Trophoblast cell (in vitro differentiated cells and primary cell): ENCODE measurements around the gene MZT1.

Experiments
- DNase-seq, 2 donors: peaks; one replicate each; pipeline ENCODE4 v3.0.0-alpha.2; 2016
- H2AFZ ChIP-seq: 2 replicates; pipeline ENCODE4 v1.6.1; 2013; ENCODE audit warnings: low read length, moderate library complexity, mild to moderate bottlenecking; ENCODE audit not compliant: insufficient read depth, poor library complexity
- H2AK5ac ChIP-seq: 2 replicates; pipeline ENCODE4 v1.6.1; 2013; ENCODE audit warnings: mild to moderate bottlenecking, low read length
- H2BK120ac ChIP-seq: 2 replicates; pipeline ENCODE4 v1.6.1; 2013; ENCODE audit warnings: low read length, mild to moderate bottlenecking, moderate library complexity; ENCODE audit not compliant: insufficient read depth, poor library complexity
- H2BK12ac ChIP-seq: 2 replicates; pipeline ENCODE4 v1.6.1; 2013; ENCODE audit warnings: mild to moderate bottlenecking, low read length, moderate library complexity
- H2BK5ac ChIP-seq: 2 replicates; pipeline ENCODE4 v1.6.1; 2013; ENCODE audit warnings: low read length, low read depth, moderate library complexity, mild to moderate bottlenecking; ENCODE audit not compliant: poor library complexity
- H3K14ac ChIP-seq: 2 replicates; pipeline ENCODE4 v1.6.1; 2013; ENCODE audit warnings: mild to moderate bottlenecking, low read length
- H3K18ac ChIP-seq: 2 replicates; pipeline ENCODE4 v1.6.1; 2013; ENCODE audit warnings: mild to moderate bottlenecking, low read length
- H3K23ac ChIP-seq: 2 replicates; pipeline ENCODE4 v1.6.1; 2013; ENCODE audit warnings: low read length
- H3K27ac ChIP-seq: 2 replicates; pipeline ENCODE4 v1.5.1; 2013; ENCODE audit warnings: low read depth, mild to moderate bottlenecking, inconsistent platforms, low read length, moderate library complexity
- H3K27me3 ChIP-seq: 2 replicates; pipeline ENCODE4 v1.6.1; 2013; ENCODE audit warnings: inconsistent platforms, mild to moderate bottlenecking, low read length, moderate library complexity; ENCODE audit not compliant: insufficient read depth
- H3K36me3 ChIP-seq, 2 experiments: 1 replicate in 1 of 2; 2 replicates in 1 of 2; pipeline ENCODE4 v1.6.1; 2013; ENCODE audit warnings: low read length in 2 of 2, mild to moderate bottlenecking in 2 of 2, moderate library complexity in 1 of 2; ENCODE audit not compliant: insufficient read depth in 2 of 2, control insufficient read depth in 1 of 2
- H3K4ac ChIP-seq: 2 replicates; pipeline ENCODE4 v1.6.1; 2013; ENCODE audit warnings: low read depth, mild to moderate bottlenecking, low read length, moderate library complexity
- H3K4me1 ChIP-seq, 2 experiments: 1 replicate in 1 of 2; 2 replicates in 1 of 2; pipeline ENCODE4 v1.6.1; 2013; ENCODE audit warnings: low read length in 2 of 2, mild to moderate bottlenecking in 2 of 2, moderate library complexity in 1 of 2; ENCODE audit not compliant: insufficient read depth in 2 of 2, control insufficient read depth in 1 of 2
- H3K4me2 ChIP-seq: 2 replicates; pipeline ENCODE4 v1.6.1; 2013; ENCODE audit warnings: inconsistent platforms, mild to moderate bottlenecking, low read length, moderate library complexity
- H3K4me3 ChIP-seq: 2 replicates; pipeline ENCODE4 v1.5.1; 2013; ENCODE audit warnings: mild to moderate bottlenecking, low read depth, low read length, inconsistent platforms
- H3K79me1 ChIP-seq: one replicate; pipeline ENCODE4 v1.6.1; 2013; ENCODE audit warnings: low read length
- H3K79me2 ChIP-seq: 2 replicates; pipeline ENCODE4 v1.6.1; 2013; ENCODE audit warnings: low read length, mild to moderate bottlenecking; ENCODE audit not compliant: control insufficient read depth, insufficient read depth, poor library complexity
- H3K9ac ChIP-seq: 2 replicates; pipeline ENCODE4 v1.6.1; 2013; ENCODE audit warnings: mild to moderate bottlenecking, low read length
- H3K9me3 ChIP-seq: 2 replicates; pipeline ENCODE4 v1.6.1; 2013; ENCODE audit warnings: low read depth, mild to moderate bottlenecking, control low read depth, inconsistent platforms, low read length; ENCODE audit not compliant: insufficient read depth
- H4K12ac ChIP-seq: 2 replicates; pipeline ENCODE4 v1.6.1; 2013; ENCODE audit warnings: low read depth, mild to moderate bottlenecking, low read length, moderate library complexity
- H4K8ac ChIP-seq: 2 replicates; pipeline ENCODE4 v1.6.1; 2013; ENCODE audit warnings: low read depth, mild to moderate bottlenecking, low read length, moderate library complexity
- H4K91ac ChIP-seq: one replicate; pipeline ENCODE4 v1.6.1; 2013; ENCODE audit warnings: low read depth, mild to moderate bottlenecking, low read length, moderate library complexity
- WGBS: extraction: QIAGEN DNeasy Blood & Tissue Kit; methylation state at CpG from one replicate; pipeline ENCODE4 v1.1.7; 2013; ENCODE audit warnings: missing lambda C conversion rate; ENCODE audit not compliant: insufficient read length, insufficient coverage; ENCODE audit errors: extremely low coverage; 5-methylcytosine and 5-hydroxymethylcytosine counted together

Gene MZT1

GRCh38 chr13:72689181-72689696, 38.2 kb downstream of the MZT1 start:
- no peak overlapping the region for H2AFZ ChIP-seq
- H4K91ac ChIP-seq: no peak overlapping the region
- H2BK12ac ChIP-seq: no peak overlapping the region
- no peak overlapping the region for H3K4me3 ChIP-seq
- H4K12ac ChIP-seq: no peak overlapping the region
- no peak overlapping the region for H3K9ac ChIP-seq
- H2BK120ac ChIP-seq: no peak overlapping the region
- no peaks in the 10 kb centered on the region for H3K4me1 ChIP-seq
- H3K79me1 ChIP-seq: no peaks in the 10 kb centered on the region
- no peak overlapping the region for H3K18ac ChIP-seq
- H3K27me3 ChIP-seq: no peaks in the 10 kb centered on the region
- H2BK5ac ChIP-seq: no peak overlapping the region
- H3K23ac ChIP-seq: no peak overlapping the region
- no peak overlapping the region for H3K4me2 ChIP-seq
- H4K8ac ChIP-seq: no peak overlapping the region
- H3K4ac ChIP-seq: no peak overlapping the region
- no peak overlapping the region for H3K27ac ChIP-seq
- H3K9me3 ChIP-seq: peaks cover 5% of the 10 kb centered on the region
- DNase-seq: no peak
- H3K36me3 ChIP-seq: no peaks in the 10 kb centered on the region
- no peak overlapping the region for H3K14ac ChIP-seq
- H3K79me2 ChIP-seq: no peaks in the 10 kb centered on the region
- H2AK5ac ChIP-seq: no peak overlapping the region

DNA sequence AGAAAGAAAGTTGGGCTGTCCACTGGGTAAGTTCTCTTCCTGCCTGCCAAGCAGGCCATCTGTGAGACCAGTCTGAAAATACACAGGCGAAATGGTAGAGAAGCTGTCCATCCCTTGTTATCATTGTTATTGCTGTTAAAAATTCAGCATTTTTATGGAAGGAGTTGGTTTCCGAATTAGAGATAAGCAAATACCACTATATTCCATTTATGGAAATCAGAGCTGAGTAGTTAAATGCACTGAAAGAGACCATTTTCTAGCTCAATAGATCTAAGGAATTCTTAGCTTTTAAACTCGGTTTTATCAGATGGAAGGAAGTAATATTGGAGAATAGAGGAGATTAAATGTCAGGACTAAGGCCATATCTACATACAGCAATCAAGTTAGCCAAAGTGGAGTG, 40.7 kb downstream of the MZT1 start:
- H3K79me2 ChIP-seq: no peaks in the 10 kb centered on the region
- H2BK12ac ChIP-seq: no peak overlapping the region
- H3K79me1 ChIP-seq: no peaks in the 10 kb centered on the region
- H3K9ac ChIP-seq: no peak overlapping the region
- no peaks in the 10 kb centered on the region for H3K27me3 ChIP-seq
- H2AK5ac ChIP-seq: no peak overlapping the region
- no peak overlapping the region for H3K4me3 ChIP-seq
- H3K14ac ChIP-seq: no peak overlapping the region
- no peak overlapping the region for H2AFZ ChIP-seq
- WGBS: no CpG with 5 or more reads among the region's 3 CpGs
- no peak overlapping the region for H3K4me2 ChIP-seq
- H2BK5ac ChIP-seq: no peak overlapping the region
- H3K9me3 ChIP-seq: peaks cover 1% of the 10 kb centered on the region
- H3K4ac ChIP-seq: no peak overlapping the region
- no peak overlapping the region for H4K91ac ChIP-seq
- H4K8ac ChIP-seq: no peak overlapping the region
- H3K27ac ChIP-seq: no peak overlapping the region
- H3K4me1 ChIP-seq: no peaks in the 10 kb centered on the region
- H4K12ac ChIP-seq: no peak overlapping the region
- no peak for DNase-seq
- H3K23ac ChIP-seq: no peak overlapping the region
- no peak overlapping the region for H2BK120ac ChIP-seq
- no peak overlapping the region for H3K18ac ChIP-seq
- H3K36me3 ChIP-seq: no peaks in the 10 kb centered on the region

DNA sequence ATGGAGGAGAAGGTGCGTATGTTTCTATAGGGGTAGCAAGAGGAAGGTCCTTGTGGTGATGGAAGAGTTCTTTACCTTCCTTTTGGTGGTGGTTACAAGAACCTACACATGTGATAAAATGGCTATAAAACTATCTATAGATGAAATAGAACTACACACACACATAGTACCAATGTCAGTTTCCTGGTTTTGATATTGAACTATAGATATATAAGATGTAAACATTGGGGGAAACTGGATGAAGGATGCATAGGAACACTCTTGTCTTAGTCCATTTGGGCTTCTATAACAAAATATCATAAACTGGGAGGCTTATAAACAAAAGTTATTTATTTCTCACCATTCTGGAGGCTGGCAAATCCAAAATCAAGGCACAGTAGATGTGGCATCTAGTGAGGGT, 47.1 kb downstream of the MZT1 start:
- H3K79me1 ChIP-seq: no peaks in the 10 kb centered on the region
- H3K79me2 ChIP-seq: no peaks in the 10 kb centered on the region
- H3K27me3 ChIP-seq: no peaks in the 10 kb centered on the region
- no peak overlapping the region for H4K8ac ChIP-seq
- no peak overlapping the region for H3K23ac ChIP-seq
- H2AFZ ChIP-seq: no peak overlapping the region
- H3K18ac ChIP-seq: no peak overlapping the region
- H3K14ac ChIP-seq: no peak overlapping the region
- no peaks in the 10 kb centered on the region for H3K4me1 ChIP-seq
- no peak overlapping the region for H3K4ac ChIP-seq
- no peak overlapping the region for H4K12ac ChIP-seq
- no peak overlapping the region for H4K91ac ChIP-seq
- H3K27ac ChIP-seq: no peak overlapping the region
- no peak overlapping the region for H2BK12ac ChIP-seq
- H2BK120ac ChIP-seq: no peak overlapping the region
- no peak overlapping the region for H3K4me3 ChIP-seq
- no peak overlapping the region for H3K9ac ChIP-seq
- no peaks in the 10 kb centered on the region for H3K9me3 ChIP-seq
- no peak overlapping the region for H2AK5ac ChIP-seq
- no peaks in the 10 kb centered on the region for H3K36me3 ChIP-seq
- DNase-seq: no peak
- no CpG with 5 or more reads among the region's 1 CpG for whole genome bisulfite sequencing
- no peak overlapping the region for H3K4me2 ChIP-seq
- H2BK5ac ChIP-seq: no peak overlapping the region

- Histone ChIP-seq H3K79me2 (no peaks in the 10 kb centered on the region), H3K9me3 (no peaks in the 10 kb centered on the region), H2BK12ac (no peak overlapping the region), H3K9ac (no peak overlapping the region), H3K27me3 (no peaks in the 10 kb centered on the region), H2BK120ac (no peak overlapping the region), H3K36me3 (no peaks in the 10 kb centered on the region), H4K8ac (no peak overlapping the region), H3K4me1 (no peaks in the 10 kb centered on the region), H2BK5ac (no peak overlapping the region), H4K91ac (no peak overlapping the region), H3K4me3 (no peak overlapping the region), H3K18ac (no peak overlapping the region), H3K79me1 (no peaks in the 10 kb centered on the region), H3K14ac (no peak overlapping the region), H2AK5ac (no peak overlapping the region), H2AFZ (no peak overlapping the region), H4K12ac (no peak overlapping the region), H3K4ac (no peak overlapping the region), H3K4me2 (no peak overlapping the region), H3K27ac (no peak overlapping the region), H3K23ac (no peak overlapping the region)
- no CpG with 5 or more reads among the region's 1 CpG for WGBS
- no peak for DNase-seq
These were observed 49.1 kb downstream of the MZT1 start for GRCh38 chr13:72678312-72678711.
